Measurements from ENCODE around the gene PHACTR1.

The PHACTR1 gene

GRCh38 chr6:13263669-13264068, 547.1 kb downstream of the PHACTR1 start:
- no peak for DNase-seq
- TF ChIP-seq POLR2A (IDR thresholded peaks at IDR 0.05; ENCODE audit: low read length), result no peak
- no peak for TF ChIP-seq GATA1 (IDR thresholded peaks at IDR 0.05; ENCODE audit: low read depth, low read length)

GRCh38 chr6:13267142-13267651, 550.6 kb downstream of the PHACTR1 start:
- DNase-seq, result peak in 1 of 2 experiments; percentile 15
- TF ChIP-seq GATA1 (IDR thresholded peaks at IDR 0.05; ENCODE audit: low read depth, low read length), result no peak
- TF ChIP-seq POLR2A (IDR thresholded peaks at IDR 0.05; ENCODE audit: low read length), result no peak

GRCh38 chr6:13268913-13269518, 552.4 kb downstream of the PHACTR1 start:
- no peak for DNase-seq

GRCh38 chr6:13272131-13273046, 555.8 kb downstream of the PHACTR1 start:
- peak; percentile 34 to 51 for DNase-seq
- peak; percentile 26 for TF ChIP-seq POLR2A (IDR thresholded peaks at IDR 0.05; ENCODE audit: low read length)
- no peak for TF ChIP-seq GATA1 (IDR thresholded peaks at IDR 0.05; ENCODE audit: low read depth, low read length)

More at GRCh38 chr6:13268913-13269518, 552.4 kb downstream of the PHACTR1 start:
- TF ChIP-seq POLR2A (IDR thresholded peaks at IDR 0.05; ENCODE audit: low read length), result no peak
- no peak for TF ChIP-seq GATA1 (IDR thresholded peaks at IDR 0.05; ENCODE audit: low read depth, low read length)

GRCh38 chr6:13273202-13273930, 556.8 kb downstream of the PHACTR1 start:
- peak; percentile 70 to 73 for DNase-seq
- TF ChIP-seq POLR2A (IDR thresholded peaks at IDR 0.05; ENCODE audit: low read length), result no peak
- no peak for TF ChIP-seq GATA1 (IDR thresholded peaks at IDR 0.05; ENCODE audit: low read depth, low read length)

GRCh38 chr6:13273931-13274706, 557.6 kb downstream of the PHACTR1 start:
- peak; percentile 47 to 56 for DNase-seq
- no peak for TF ChIP-seq GATA1 (IDR thresholded peaks at IDR 0.05; ENCODE audit: low read depth, low read length)
- peak; percentile 30 for TF ChIP-seq POLR2A (IDR thresholded peaks at IDR 0.05; ENCODE audit: low read length)

GRCh38 chr6:13274707-13275434, 558.3 kb downstream of the PHACTR1 start:
- no peak for TF ChIP-seq GATA1 (IDR thresholded peaks at IDR 0.05; ENCODE audit: low read depth, low read length)
- TF ChIP-seq POLR2A (IDR thresholded peaks at IDR 0.05; ENCODE audit: low read length), result no peak
- DNase-seq, result no peak

GRCh38 chr6:13275435-13275989, 558.9 kb downstream of the PHACTR1 start:
- TF ChIP-seq GATA1 (IDR thresholded peaks at IDR 0.05; ENCODE audit: low read depth, low read length) (no peak), POLR2A (IDR thresholded peaks at IDR 0.05; ENCODE audit: low read length) (peak; percentile 20)
- DNase-seq, result no peak

GRCh38 chr6:13277231-13277630, 560.7 kb downstream of the PHACTR1 start:
- TF ChIP-seq GATA1 (IDR thresholded peaks at IDR 0.05; ENCODE audit: low read depth, low read length) (no peak), POLR2A (IDR thresholded peaks at IDR 0.05; ENCODE audit: low read length) (no peak)
- no peak for DNase-seq

GRCh38 chr6:13278164-13278563, 561.6 kb downstream of the PHACTR1 start:
- no peak for TF ChIP-seq POLR2A (IDR thresholded peaks at IDR 0.05; ENCODE audit: low read length)
- TF ChIP-seq GATA1 (IDR thresholded peaks at IDR 0.05; ENCODE audit: low read depth, low read length), result no peak
- DNase-seq, result peak in 1 of 2 experiments; percentile 8

- TF ChIP-seq GATA1 (IDR thresholded peaks at IDR 0.05; ENCODE audit: low read depth, low read length), result no peak
- no peak for TF ChIP-seq POLR2A (IDR thresholded peaks at IDR 0.05; ENCODE audit: low read length)
- DNase-seq, result no peak
These were observed 562.4 kb downstream of the PHACTR1 start for GRCh38 chr6:13278991-13279390.

GRCh38 chr6:13280254-13280653, 563.7 kb downstream of the PHACTR1 start:
- TF ChIP-seq POLR2A (IDR thresholded peaks at IDR 0.05; ENCODE audit: low read length) (no peak), GATA1 (IDR thresholded peaks at IDR 0.05; ENCODE audit: low read depth, low read length) (no peak)
- DNase-seq, result no peak
